ENCODE results near the gene PGAP3.
A peak's percentile ranks its signal among the peaks of the same experiment; 100 is the strongest.

The PGAP3 gene

DNA sequence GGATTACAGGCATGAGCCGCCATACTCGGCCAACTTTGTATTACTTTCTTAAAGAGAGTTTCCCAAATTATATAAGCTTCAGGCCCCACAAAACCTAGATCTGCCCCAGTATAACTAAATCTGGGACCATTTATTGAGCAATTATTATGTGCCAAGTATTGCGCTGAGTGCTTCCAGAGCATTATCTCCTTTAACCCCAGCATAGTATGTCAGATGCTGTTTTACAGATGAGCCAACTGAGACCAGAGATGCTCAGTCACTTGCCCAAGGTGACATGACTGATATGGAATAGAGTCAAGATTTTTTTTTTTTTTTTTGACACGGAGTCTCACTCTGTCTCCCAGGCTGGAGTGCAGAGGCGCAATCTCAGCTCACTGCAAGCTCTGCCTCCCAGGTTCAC, 10.1 kb upstream of the PGAP3 start:
- DNase-seq (ENCODE audit: low spot score) = no peak

GRCh38 chr17:39696731-39697130, 8.9 kb upstream of the PGAP3 start:
- DNase-seq (ENCODE audit: low spot score) = no peak

DNA sequence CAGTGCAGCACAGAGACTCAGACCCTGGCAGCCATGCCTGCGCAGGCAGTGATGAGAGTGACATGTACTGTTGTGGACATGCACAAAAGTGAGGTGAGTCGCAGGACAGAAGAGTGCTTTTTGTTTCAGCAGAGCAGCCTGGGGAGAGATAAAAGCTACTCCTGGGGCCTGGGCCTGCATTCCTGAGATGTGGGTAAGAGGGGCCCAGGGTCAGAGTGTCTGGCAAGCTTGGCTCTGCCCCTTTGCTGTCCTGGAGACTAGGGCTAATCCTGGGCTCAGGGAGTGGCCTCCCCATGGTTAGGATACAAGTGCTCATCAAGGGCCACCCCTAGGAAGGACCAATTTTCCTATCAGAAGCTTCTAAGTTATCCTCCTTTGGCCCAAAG, 7.2 kb upstream of the PGAP3 start:
- DNase-seq (ENCODE audit: low spot score) = no peak

- no peak for DNase-seq (ENCODE audit: low spot score)
Observed at GRCh38 chr17:39694593-39694992, 6.7 kb upstream of the PGAP3 start.

DNA sequence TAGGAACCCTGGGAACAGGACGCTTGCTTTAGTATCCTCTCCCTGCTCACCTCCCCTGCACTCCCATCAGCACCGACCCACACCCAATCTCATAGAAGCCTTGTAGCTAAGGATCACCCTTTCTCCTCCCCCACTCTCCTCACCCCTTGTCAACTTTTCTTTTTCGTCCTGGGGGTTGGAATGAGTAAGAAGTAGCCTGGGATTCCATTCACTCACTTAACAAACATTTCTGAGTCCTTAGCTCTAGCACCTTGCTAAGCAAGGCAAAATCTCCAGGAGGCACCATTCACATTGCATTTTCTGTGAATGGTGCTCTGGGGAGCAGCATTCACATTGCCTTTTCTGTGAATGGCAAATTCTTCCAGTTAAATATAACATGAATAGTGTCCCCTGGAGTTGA, 1.1 kb upstream of the PGAP3 start:
- no peak for DNase-seq (ENCODE audit: low spot score)

DNA sequence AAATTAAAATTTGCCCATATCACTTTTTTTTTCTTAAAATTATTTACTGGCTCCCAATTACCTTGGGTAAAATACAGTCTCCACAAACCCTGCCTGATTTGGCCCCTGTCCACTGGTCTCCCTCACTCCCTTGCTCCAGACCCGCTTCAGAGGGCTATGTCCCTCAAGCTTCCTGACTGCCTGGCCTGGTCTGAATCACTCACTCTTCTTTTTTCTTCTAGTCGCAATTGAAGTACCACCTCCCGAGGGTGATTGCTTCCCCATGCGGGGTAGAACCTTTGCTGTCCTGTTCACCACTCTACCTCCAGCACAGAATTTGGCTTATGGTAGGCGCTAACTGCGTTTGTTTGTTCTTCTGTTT, 598 bp upstream of the PGAP3 start:
- no peak for DNase-seq (ENCODE audit: low spot score)

GRCh38 chr17:39687101-39687545, 734 bp downstream of the PGAP3 start:
- DNase-seq (ENCODE audit: low spot score) = no peak

GRCh38 chr17:39684369-39685192, 3.3 kb downstream of the PGAP3 start:
- DNase-seq (ENCODE audit: low spot score) = no peak

DNA sequence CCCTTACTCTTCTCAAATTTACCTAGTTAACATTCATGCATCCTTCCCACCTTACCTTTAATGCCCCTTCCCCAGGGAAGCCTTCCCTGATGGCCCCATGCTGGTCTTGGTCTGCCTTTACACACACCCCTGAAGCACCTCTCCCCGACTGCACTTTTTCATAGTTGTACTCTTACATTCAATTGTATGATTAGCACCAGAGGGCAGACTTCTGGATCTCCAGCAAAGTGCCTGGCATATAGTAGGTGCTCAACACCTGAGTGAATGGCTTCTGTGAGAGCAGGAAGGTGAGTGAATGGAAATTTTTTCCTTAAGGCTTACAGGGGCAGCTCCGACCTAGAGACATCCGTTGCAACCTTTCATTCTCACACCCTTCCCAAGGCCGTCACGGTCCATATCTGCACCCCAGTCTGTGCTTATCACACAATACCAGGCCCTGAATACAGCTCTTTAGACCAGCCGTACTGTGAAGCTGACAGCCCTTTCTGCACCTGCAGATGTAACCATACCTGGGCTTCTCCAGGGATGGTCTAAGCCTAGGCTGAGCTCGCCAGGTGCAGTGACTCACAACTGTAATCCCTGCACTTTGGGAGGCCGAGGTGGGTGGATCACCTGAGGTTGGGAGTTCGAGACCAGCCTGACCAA, 4.4 kb downstream of the PGAP3 start:
- DNase-seq (ENCODE audit: low spot score) = peak; percentile 53

DNA sequence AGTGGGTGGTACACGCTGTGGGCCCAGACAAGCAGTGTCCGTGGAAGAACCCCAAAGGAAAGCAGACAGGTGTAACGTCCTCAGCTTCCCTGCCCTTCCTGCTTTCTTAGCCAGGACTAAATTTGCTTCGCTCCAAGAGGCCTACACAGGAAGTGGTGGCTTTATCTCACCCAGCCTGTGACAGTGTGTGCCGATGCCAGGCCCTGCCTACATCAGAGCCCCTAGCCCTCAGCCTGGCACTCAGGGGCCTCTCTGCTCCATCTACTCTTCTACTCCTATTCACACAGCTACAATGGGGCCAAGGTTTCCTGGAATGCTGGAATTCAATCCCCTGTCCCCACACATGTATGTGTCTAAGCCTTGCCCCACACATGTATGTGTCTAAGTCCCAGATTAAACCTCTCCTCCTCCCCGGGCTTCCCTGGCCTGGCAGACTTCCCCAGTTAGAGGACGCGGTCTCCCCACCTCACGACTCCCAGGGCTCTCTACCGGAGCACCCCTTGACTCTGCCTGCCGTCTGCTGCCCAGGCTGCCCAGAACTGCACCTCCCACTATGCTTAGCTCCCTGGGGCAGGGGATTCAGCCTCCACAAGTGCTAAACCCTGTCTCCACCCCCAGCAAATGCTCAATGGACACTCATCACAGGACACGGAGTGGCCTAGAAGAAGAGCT, 8.2 kb downstream of the PGAP3 start:
- DNase-seq (ENCODE audit: low spot score) = peak; percentile 43

GRCh38 chr17:39678340-39679116, 9.3 kb downstream of the PGAP3 start:
- DNase-seq (ENCODE audit: low spot score) = no peak

GRCh38 chr17:39677542-39678339, 10.1 kb downstream of the PGAP3 start:
- DNase-seq (ENCODE audit: low spot score) = no peak

GRCh38 chr17:39677072-39677471, 10.8 kb downstream of the PGAP3 start:
- DNase-seq (ENCODE audit: low spot score) = no peak

DNA sequence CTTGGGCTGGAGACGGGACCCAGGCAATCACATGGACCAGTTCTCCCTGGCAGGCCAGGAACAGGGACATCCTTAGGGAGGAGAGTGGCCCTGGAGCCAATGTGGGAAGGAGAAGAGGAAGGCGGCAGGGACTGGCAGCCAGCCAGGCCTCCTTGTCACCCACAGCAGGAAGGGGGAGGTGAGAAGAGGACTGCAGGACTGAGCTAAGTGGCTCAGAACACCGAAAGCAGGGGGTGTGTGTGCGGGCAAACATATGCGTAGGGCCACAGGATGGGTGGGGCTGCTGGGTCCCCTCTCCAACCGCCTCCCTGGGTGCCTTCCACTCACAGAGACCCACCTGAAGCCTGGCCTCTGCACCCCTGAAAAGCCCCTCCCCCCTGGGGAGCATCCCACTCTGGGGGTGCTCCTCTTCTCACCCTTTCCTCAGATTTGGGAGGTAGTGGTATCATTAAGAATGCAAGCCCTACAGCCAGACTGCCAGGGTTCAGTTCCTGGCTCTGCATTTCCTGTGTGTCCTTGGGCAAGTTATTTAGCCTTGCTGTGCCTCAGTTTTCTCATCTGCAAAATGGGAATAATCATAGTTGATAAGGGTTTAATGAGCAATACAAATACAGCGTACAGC, 11.5 kb downstream of the PGAP3 start:
- peak; percentile 30 for DNase-seq (ENCODE audit: low spot score)

GRCh38 chr17:39675390-39676082, 12.3 kb downstream of the PGAP3 start:
- no peak for DNase-seq (ENCODE audit: low spot score)

GRCh38 chr17:39674702-39675389, 13.0 kb downstream of the PGAP3 start:
- DNase-seq (ENCODE audit: low spot score) = no peak

DNA sequence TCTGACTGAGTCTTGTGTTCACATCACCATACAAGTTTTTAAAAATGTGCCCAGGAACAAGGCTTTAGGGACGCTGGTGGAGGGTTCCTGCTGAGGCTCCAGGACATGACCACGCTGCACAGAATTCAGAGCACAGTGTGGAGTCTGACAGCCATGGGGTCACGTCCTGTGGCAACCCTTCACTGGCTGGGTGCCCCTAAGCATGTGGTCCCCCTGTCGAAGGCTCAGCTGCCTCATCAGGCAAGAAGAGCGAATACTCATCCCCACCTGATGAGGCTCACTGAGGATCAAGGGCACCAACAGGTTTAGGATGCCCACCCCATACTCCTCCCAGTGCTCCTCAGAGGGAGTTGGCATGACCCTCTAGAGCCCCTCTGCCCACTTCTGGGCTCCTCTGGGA, 13.7 kb downstream of the PGAP3 start:
- DNase-seq (ENCODE audit: low spot score) = no peak

GRCh38 chr17:39673335-39674081, 14.3 kb downstream of the PGAP3 start:
- no peak for DNase-seq (ENCODE audit: low spot score)

All from hematopoietic multipotent progenitor cell treated with erythropoietin and hydrocortisone succinate and interleukin-3 and kit ligand, for 15 days (in vitro differentiated cells).